Left cardiac atrium (tissue), 4 donors: ENCODE data around the gene MAP4K3. TPM values are rescaled to one million over a fixed set of nuclear protein-coding genes. Genes with fewer than 3 reads are reported as not detected.
"Not testable (repeated sequence)": the region's sequence is repeated elsewhere in the genome, so short reads cannot be mapped to it uniquely, and the experiment has no call there.

Experiments used
- ATAC-seq, 2 donors: fragments of 200-7000 bp; cut with Tn5 transposase; one replicate each; pipeline ENCODE4 v1.9.1; 2020; ENCODE audit warnings: mild to moderate bottlenecking in 2 of 2, moderate library complexity in 2 of 2
- DNase-seq: peaks from one replicate; pipeline ENCODE4 v3.0.0-alpha.2; 2020
- intact Hi-C, 2 donors: fragments of 100-400 bp; cut with DNase I; formaldehyde crosslinking; loops; one replicate each; pipeline versions ENCODE4 v1.14.1 to v1.15.1; 2022 to 2023
- total RNA-seq, 2 donors: library from RNA; stranded (reverse); fragmentation: NEBNext Ultra II Directional; extraction: Animal tissue kit (Norgen Biotek cat#: 25700); gene quantifications; one replicate each; pipeline ENCODE4 v1.2.1, GENCODE V29; 2021
- donor health status: DM: no; HTN: yes; CAD: no.
- donor health status: DM: no; HTN: yes; CAD: no; lungs with severe emphysema.
- donor health status: DM: yes; HTN: yes; CAD: no.
- donor health status: Dilated cardiomyopathy.

The MAP4K3 gene
- total RNA-seq, 2 donors from 2014 or later: 28.0 to 31.2 TPM

- intact Hi-C loops: no loop called here
- DNase-seq (no peak), ATAC-seq (peak in 1 of 2 donors; percentile 34)
These were observed 56.4 kb downstream of the MAP4K3 start for GRCh38 chr2:39380525-39381150.

DNA sequence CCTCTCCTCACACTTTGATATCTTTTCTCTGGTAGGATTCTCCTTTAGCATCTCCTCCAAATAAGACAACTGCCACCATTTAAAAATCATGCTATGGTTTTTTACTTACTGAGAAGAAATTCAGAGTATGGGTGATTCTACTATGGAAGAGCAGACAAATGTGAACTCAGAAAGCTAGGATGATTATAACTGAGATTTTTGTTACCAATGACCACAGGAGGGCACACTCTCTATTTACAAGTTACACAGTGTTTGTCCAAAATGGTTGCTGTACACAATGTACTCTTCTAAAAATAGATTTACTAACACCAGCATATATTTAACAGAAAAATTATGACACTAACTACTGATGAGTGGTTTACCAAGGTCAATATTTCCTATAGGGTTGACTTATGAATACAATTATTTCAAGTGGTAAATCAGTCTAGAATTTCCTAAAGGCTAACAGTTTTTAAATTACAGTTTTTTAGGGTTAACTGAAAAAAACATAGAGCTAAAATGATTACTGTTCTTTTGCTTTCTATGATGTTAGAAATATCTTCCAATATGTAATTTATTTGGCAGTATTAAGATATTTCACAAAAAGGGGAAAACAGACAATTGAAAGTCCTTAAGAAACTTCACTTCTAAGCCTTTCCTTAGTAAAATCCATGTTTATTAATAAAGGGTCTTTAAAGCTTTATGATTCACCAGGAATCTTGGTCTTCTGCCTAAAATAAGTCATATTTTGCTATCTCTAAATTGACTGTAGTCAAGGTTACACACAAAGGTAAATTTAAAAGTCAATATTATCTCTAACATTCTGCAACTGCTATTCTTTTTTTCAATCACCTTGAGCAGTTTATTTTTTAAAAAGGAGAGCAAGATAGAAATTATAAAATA lies 57.2 kb downstream of the MAP4K3 start:
- DNase-seq (no peak), ATAC-seq (peak; percentile 83 to 85)
- intact Hi-C loops: loop anchor here in 1 of 2 donors (2.0 to 5.0 kb wide), 3 partner anchors 57 to 317 kb away; partner anchors contain the start of gene MAP4K3

DNA sequence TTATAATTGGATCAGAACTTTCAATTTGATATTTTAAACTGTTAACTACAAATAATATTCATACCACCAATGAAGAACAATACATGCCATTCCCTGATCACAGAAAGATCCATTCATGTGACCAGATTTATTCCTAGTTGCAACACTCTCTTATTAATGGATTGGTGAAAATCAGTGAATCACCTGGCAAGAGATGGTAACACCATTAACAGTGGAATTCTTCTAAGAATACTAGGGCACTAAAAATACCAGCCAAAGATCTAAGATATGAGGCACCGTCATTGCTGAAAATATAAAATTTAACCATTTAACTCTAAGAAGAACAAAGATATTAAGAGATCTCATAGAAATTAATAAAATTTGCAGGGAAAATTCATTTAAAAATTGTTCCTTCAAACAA lies 58.1 kb downstream of the MAP4K3 start:
- no peak for ATAC-seq
- intact Hi-C loops: loop anchor here in 1 of 2 donors (2.0 to 5.0 kb wide), 3 partner anchors 58 to 318 kb away; partner anchors contain the start of gene MAP4K3
- no peak for DNase-seq

- intact Hi-C loops: loop anchor here in 1 of 2 donors (5.0 kb wide), 2 partner anchors 140 to 320 kb away; no protein-coding TSS in a partner anchor
- ATAC-seq (no peak), DNase-seq (no peak)
These were observed 59.7 kb downstream of the MAP4K3 start for GRCh38 chr2:39377226-39377939.

DNA sequence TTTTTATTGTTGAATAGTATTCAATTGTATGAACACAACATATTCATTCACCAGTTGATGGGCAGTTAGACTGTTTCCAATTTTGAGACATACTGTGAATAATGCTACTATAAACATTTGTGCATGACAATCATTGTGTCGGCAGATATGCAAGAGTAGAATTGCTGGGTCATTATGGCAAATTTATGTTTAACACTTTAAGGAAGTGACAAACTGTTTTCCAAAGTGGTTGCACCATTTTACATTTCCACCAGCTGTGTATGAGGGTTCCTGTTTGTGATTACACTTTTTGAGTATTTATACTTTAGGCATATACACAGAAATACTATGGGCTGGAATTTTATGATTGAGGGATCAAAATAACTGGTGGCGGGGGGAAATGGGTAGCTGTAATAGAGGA lies 61.2 kb downstream of the MAP4K3 start:
- no peak for ATAC-seq
- intact Hi-C loops: loop anchor here in 1 of 2 donors (5.0 kb wide), 2 partner anchors 141 to 321 kb away; no protein-coding TSS in a partner anchor
- no peak for DNase-seq

DNA sequence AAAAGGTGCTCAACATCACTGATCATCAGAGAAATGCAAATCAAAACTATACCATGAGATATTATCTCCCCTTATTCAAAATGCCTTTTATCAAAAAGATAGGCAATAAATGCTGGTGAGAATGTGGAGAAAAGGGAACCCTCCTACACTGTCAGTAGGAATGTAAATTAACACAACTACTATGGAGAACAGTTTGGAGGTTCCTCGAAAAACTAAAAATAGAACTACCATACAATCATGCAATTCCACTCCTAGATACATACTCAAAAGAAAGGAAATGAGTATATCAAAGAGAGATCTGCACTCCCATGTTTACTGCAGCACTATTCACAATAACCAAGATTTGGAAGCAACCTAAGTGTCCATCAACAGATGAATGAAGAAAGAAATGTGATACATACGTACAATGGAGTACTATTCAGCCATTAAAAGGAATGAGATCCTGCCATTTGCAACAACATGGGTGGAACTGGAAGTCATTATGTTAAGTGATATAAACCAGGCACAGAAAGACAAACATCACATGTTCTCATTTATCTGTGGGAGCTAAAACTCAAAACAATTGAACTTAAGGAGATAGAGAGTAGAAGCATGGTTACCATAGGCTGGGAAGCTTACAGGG lies 63.8 kb downstream of the MAP4K3 start:
- DNase-seq (no peak), ATAC-seq (no peak)
- intact Hi-C loops: no loop called here

DNA sequence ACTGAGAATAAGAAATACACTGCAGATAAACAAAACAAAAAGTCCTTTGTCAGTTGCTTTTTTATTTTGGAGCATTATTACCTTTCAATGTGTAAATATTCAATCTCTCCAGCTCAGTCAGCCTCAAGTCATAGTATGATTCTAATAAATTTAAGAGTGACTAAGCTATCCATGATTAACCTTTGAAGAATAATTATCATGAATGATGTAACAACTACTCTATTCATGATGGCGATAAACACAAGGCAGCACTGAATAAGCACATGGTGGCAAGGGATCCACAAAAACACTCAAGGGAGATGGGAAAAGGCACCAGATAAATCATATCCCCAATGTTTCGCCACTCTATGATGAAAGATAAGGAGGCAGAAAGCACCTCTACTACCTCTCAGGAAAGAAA lies 67.0 kb downstream of the MAP4K3 start:
- no peak for ATAC-seq
- intact Hi-C loops: no loop called here
- no peak for DNase-seq

- DNase-seq (no peak), ATAC-seq (no peak)
- intact Hi-C loops: no loop called here
These were observed 68.2 kb downstream of the MAP4K3 start for GRCh38 chr2:39368846-39369245.

DNA sequence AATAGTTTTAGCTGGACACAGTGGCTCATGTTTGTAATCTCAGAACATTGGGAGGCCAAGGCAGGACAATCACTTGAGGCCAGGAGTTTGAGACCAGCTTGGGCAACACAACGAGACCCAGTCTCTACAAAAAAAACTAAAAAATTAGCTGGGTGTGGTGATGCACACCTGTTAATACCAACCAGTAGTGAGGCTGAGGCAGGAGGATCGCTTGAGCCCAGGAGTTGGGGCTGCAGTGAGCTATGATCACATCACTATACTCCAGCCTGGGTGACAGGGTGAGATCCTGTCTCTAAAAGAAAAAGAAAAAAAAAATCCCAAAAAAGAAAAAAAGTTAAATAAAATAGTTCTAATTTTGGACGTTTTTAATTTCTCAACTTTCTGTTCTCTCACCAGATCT lies 68.7 kb downstream of the MAP4K3 start:
- ATAC-seq (no peak), DNase-seq (no peak)
- intact Hi-C loops: no loop called here

- no peak for ATAC-seq
- DNase-seq: no peak
- intact Hi-C loops: no loop called here
These were observed 74.5 kb downstream of the MAP4K3 start for GRCh38 chr2:39362595-39362994.

DNA sequence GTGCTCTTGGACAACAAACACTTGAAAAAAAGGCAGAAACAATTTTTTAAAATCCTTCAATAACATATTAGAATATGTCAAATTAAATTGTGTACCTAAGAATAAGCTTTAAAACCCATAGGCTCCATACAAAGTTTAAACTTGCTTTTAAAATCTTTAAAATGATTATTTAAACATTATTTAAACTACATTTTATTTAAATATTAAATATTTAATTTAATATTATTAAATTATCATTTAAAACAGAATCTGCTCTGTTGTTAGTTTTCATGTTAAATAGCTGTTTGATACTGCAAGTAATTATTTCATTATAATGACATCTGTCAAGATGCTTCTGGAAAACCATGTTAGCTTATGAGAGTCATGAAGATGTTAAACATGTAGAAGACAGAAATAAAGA lies 75.6 kb downstream of the MAP4K3 start:
- ATAC-seq (no peak), DNase-seq (no peak)
- intact Hi-C loops: no loop called here

GRCh38 chr2:39360342-39360741 lies 76.7 kb downstream of the MAP4K3 start:
- DNase-seq, ATAC-seq, intact Hi-C loops: not testable (repeated sequence)

DNA sequence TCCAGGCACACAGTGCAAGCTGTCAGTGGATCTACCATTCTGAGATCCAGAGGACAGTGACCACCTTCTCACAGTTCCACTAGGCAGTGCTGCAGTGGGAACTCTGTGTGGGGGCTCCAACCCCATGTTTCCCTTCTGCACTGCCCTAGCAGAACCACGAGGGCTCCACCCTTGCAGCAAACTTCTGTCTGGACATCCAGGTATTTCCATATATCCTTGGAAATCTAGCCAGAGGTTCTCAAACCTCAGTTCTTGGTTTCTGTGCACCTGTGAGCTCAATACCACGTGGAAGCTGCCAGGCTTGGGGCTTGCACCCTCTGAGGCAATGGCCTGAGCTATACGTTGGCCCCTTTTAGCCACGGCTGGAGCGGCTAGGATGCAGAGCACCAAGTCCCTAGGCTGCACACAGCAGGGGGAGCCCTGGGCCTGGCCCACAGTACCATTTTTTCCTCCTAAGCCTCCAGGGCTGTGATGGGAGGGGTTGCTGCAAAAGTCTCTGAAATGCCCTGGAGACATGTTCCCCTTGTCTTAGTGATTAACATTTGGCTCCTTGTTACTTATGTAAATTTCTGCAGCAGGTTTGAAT lies 77.5 kb downstream of the MAP4K3 start:
- DNase-seq (no peak), ATAC-seq (no peak)
- intact Hi-C loops: no loop called here

DNA sequence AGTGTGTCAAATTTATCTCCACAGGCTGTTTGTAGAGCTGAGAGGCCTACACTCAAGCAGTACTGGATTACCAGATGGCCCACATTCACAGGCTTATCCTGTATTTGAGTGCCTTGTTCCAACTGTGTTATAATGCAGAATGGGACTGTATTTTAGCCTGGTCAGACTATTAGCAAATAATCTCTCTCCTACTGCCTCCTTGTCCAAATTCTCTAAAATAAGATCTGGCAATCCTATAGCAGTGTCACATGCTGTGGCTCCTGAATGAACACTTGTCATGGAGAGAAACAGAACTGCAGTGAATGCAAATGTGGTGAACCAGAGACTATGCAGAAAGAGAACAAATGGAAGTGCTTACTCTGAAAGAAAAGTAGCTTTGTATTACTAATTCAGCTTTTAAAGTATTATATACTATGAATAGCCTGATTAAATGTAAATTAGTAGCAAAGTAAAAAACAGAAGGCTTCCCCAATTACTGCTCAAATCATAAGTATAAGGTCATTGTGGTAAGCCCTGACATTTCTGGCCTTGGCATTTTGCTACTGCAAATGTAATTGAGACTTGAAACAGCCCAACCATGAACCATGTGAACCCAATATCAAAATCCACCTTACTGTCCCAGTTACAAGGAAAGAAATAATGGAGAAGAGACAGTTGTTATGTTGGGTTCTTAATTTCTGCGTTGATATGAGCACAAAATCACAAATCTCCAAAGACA lies 80.0 kb downstream of the MAP4K3 start:
- ATAC-seq (peak; percentile 47 to 51), DNase-seq (no peak)
- intact Hi-C loops: no loop called here

DNA sequence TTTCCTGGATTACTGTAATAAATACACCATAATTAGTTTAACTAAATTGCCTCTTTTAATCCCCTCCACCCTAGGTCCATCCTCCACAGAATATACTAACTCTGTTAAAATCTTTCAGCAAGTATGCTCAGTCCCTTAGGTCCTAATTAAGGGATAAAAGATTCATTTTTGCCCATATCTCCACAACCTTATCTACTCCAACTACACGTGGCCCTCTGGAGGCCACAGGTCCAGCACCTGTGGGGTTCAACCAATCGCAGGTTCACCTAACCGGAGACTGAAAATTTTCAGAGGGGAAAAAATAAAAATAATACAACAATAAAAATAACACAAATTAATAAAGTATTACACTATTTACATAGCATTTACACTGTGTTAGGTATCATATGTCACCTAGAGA lies 86.4 kb downstream of the MAP4K3 start:
- ATAC-seq (no peak), DNase-seq (no peak)
- intact Hi-C loops: no loop called here

GRCh38 chr2:39338502-39338901 lies 98.6 kb downstream of the MAP4K3 start:
- intact Hi-C loops: no loop called here
- ATAC-seq: no peak
- DNase-seq: no peak

- ATAC-seq: no peak
- DNase-seq: no peak
- intact Hi-C loops: no loop called here
These were observed 101.2 kb downstream of the MAP4K3 start for GRCh38 chr2:39335930-39336329.

DNA sequence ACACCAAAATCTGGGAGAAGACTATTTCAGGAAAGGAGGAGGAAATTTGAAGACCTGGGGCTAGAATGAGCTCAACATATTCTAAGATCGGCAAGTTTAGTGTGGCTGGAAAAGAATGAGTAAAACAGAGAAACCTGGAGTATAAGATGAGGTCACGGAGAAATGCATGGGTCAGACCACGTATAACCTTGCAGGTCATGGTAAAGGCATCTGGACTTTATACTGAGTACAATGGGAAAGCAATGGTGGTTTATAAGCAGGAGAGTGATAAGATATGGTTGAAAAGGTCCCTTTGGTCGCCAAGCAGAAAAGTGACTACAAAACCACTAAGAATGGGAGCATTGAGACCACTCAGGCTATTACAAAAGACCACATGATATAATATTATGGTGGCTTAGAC lies 102.1 kb downstream of the MAP4K3 start:
- intact Hi-C loops: no loop called here
- DNase-seq (no peak), ATAC-seq (no peak)
